H7 (cell line): ENCODE data around the gene OAS3. TPM values are rescaled to one million over a fixed set of nuclear protein-coding genes. Genes with fewer than 3 reads are reported as not detected.
"Not testable (repeated sequence)": the region's sequence is repeated elsewhere in the genome, so short reads cannot be mapped to it uniquely, and the experiment has no call there.

ENCODE experiments used
- DNase-seq: peaks from one replicate; pipeline ENCODE4 v3.0.0; 2012
- H3K27me3 ChIP-seq: 2 replicates; pipeline ENCODE4 v1.6.0; 2011; ENCODE audit warnings: mild to moderate bottlenecking, low read length; ENCODE audit not compliant: control insufficient read depth, insufficient read depth
- H3K36me3 ChIP-seq: replicated peaks from 2 replicates; pipeline ENCODE4 v1.5.1; 2011; ENCODE audit warnings: low read length; ENCODE audit not compliant: control insufficient read depth, insufficient read depth
- H3K4me3 ChIP-seq: 2 replicates; pipeline ENCODE4 v1.5.1; 2011; ENCODE audit warnings: low read depth, mild to moderate bottlenecking, control low read depth, low read length, moderate library complexity; ENCODE audit not compliant: insufficient read depth
- total RNA-seq: library from RNA; depleted of rRNA; stranded (reverse); fragments of >200 nt; shearing (Covaris generic); gene quantifications from 2 replicates; pipeline ENCODE4 v1.2.3, GENCODE V29; 2014

Gene OAS3
- total RNA-seq, 1 experiment from 2014 or later = 0.21 TPM

DNA sequence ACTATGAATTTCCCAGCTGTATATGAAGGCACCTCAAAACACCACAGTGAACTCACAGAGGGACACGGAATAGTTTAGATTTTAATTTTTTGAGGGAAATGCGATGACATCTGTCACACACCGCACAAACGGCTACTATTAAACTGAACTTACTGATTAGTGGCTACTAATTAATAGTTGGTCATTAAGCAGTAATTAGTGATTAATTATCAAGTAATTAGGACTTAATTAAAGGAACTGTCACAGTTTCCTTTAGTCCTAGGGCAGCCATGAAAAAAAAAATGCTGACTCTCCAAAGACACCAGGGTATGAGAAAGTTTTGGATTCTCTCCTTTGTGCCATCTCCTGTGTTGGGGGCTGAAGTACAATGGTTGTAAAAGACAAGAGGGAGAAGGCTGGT is 28.6 kb upstream of the OAS3 start:
- Histone ChIP-seq H3K27me3 (no peaks in the 10 kb centered on the region), H3K36me3 (no peaks in the 10 kb centered on the region), H3K4me3 (no peak overlapping the region)
- DNase-seq = no peak

- Histone ChIP-seq H3K27me3 (no peaks in the 10 kb centered on the region), H3K4me3 (no peak overlapping the region), H3K36me3 (no peaks in the 10 kb centered on the region)
- no peak for DNase-seq
Measured at GRCh38 chr12:112913038-112913688, 25.1 kb upstream of the OAS3 start.

DNA sequence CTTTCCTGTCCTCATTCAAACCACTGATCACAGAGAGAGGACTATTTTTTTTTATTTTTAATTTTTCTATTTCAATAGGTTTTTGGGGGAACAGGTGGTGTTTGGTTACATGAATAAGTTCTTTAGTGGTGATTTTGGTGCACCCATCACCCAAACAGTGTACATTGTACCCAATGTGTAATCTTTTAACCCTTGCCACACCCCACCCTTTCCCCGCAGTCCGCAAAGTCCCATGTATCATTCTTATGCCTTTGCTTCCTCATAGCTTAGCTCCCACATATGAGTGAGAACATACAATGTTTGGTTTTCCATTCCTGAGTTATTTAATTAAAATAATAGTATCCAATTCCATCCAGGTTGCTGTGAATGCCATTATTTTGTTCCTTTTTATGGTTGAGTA is 24.4 kb upstream of the OAS3 start:
- DNase-seq, H3K27me3 ChIP-seq, H3K4me3 ChIP-seq, H3K36me3 ChIP-seq: not testable (repeated sequence)

DNA sequence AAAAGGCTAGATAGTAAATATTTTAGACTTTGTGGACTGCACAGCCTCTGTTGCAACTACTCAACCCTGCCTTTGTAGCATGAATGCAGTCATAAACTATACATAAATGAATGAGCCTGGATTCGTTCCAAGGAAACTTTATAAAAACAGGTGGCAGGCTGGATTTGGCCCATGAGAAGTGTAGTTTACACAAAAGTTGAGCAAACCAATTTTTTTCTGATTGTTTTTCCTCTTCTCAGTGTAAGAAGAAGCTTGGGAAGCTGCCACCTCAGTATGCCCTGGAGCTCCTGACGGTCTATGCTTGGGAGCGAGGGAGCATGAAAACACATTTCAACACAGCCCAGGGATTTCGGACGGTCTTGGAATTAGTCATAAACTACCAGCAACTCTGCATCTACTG is 22.0 kb upstream of the OAS3 start:
- H3K36me3 ChIP-seq = no peaks in the 10 kb centered on the region
- DNase-seq = no peak
- no peaks in the 10 kb centered on the region for H3K27me3 ChIP-seq
- no peak overlapping the region for H3K4me3 ChIP-seq

- Histone ChIP-seq H3K36me3 (no peaks in the 10 kb centered on the region), H3K4me3 (no peak overlapping the region), H3K27me3 (no peaks in the 10 kb centered on the region)
- DNase-seq = no peak
Measured at GRCh38 chr12:112919121-112919520, 19.2 kb upstream of the OAS3 start.

DNA sequence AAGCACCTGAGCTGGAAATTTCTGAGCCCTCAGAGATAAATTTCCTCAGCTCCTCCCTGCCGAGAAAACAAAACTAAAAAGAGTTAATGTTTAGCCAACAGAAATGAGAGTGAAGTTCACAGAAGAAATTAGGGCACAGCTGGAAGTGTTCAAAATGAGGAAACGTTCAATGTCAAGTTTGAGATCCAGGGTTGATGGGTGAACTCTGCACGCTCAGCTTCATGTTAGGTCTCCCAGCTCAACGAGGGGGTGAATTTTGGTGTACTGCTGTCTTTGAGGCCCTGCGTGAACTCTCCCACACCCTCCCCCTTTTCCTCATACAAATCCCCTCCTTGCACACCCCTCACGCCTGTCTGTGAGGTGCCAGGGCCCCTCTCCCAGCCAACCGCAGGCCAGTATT is 13.3 kb upstream of the OAS3 start:
- no peak for DNase-seq
- H3K27me3 ChIP-seq = no peaks in the 10 kb centered on the region
- no peak overlapping the region for H3K4me3 ChIP-seq
- no peaks in the 10 kb centered on the region for H3K36me3 ChIP-seq

GRCh38 chr12:112926416-112927033 is 11.7 kb upstream of the OAS3 start:
- DNase-seq, H3K27me3 ChIP-seq, H3K36me3 ChIP-seq, H3K4me3 ChIP-seq: not testable (repeated sequence)

GRCh38 chr12:112927475-112927874 is 10.8 kb upstream of the OAS3 start:
- Histone ChIP-seq H3K27me3 (no peaks in the 10 kb centered on the region), H3K4me3 (no peak overlapping the region), H3K36me3 (no peaks in the 10 kb centered on the region)
- no peak for DNase-seq

DNA sequence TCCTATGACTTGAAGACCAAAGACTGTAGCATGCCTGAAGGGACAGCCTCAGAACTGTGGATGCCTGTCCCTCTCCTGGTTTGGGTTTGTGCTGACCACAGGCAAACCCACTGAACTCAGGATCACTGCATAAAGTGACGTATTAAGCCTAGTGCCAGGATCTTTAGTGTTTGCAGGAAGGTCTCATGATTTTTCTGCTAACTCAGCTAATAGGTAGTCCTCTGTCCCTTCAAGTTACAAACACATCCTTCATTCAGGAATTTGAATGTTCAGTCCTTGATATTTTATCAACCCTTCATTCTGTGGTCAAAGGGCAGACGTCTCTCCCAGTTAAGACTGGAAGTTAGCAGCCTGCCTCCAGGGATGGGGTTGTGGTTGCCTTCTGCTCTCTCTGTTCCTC is 10.3 kb upstream of the OAS3 start:
- DNase-seq = no peak
- H3K27me3 ChIP-seq = no peaks in the 10 kb centered on the region

GRCh38 chr12:112928978-112929377 is 9.3 kb upstream of the OAS3 start:
- H3K4me3 ChIP-seq = no peak overlapping the region
- H3K36me3 ChIP-seq = no peaks in the 10 kb centered on the region
- no peaks in the 10 kb centered on the region for H3K27me3 ChIP-seq
- DNase-seq = peak; percentile 48

More for the DNA sequence above, 10.3 kb upstream of the OAS3 start:
- no peaks in the 10 kb centered on the region for H3K36me3 ChIP-seq
- H3K4me3 ChIP-seq = no peak overlapping the region

DNA sequence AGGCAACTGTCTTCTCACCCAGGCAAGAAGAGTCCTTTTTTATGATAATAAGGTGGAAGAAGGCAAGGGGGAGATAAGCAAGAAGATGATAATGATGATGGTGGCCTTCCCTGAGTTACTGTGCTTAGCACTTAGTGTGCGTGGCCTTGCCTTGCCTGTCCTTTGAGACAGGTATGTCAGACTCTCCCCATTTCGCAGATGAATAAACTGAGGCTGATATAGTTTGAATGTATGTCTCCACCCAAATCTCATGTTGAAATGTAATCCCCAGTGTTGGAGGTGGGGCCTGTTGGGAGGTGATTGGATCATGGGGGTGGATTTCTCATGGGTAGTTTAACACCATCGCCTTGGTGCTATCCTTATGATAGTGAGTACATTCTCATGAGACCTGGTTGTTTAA is 8.6 kb upstream of the OAS3 start:
- Histone ChIP-seq H3K36me3 (no peaks in the 10 kb centered on the region), H3K4me3 (no peak overlapping the region), H3K27me3 (no peaks in the 10 kb centered on the region)
- DNase-seq = no peak

DNA sequence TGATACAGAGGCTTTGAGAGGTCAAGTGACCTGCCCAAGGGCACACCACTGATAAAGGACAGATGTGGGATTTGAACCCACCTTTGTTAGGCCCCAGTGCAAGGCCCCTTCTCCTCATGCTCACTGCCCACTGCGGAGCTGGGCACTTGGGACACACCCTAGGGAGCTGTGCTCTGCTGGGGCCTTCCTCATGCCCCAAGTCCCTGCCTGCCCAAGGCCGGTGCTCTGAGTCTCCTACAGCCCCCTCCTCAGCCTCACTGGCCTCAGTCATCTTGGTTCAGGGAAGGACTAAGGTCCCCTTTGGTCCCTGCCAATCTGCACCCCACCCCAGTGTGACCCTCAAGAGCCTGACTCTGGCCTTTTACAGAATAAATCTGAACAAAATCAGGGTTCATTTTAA is 7.9 kb upstream of the OAS3 start:
- H3K4me3 ChIP-seq = no peak overlapping the region
- H3K36me3 ChIP-seq = no peaks in the 10 kb centered on the region
- H3K27me3 ChIP-seq = no peaks in the 10 kb centered on the region
- no peak for DNase-seq

- H3K4me3 ChIP-seq = no peak overlapping the region
Measured at GRCh38 chr12:112932485-112933128, 5.7 kb upstream of the OAS3 start.

DNA sequence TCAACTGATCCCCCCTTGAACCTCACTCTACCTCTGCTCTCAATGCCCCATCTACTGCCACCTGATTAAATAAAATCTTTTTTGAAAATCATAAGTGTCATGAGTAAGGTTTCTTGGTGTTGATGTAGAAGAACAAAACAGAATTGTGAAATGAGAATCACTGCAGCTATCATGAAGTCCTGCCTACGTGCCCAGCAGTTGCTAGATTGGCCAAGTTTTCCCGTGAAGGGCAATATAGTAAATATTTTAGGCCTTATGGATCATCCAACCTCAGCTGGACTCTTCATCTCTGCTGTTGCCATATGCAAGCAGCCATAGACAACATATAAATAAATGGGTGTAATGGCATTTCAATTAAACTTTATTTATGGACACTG is 5.2 kb upstream of the OAS3 start:
- peaks cover 3% of the 10 kb centered on the region; the same call in 1 of the 2 replicates for H3K27me3 ChIP-seq
- DNase-seq = no peak
- no peaks in the 10 kb centered on the region for H3K36me3 ChIP-seq
- no peak overlapping the region for H3K4me3 ChIP-seq

More at GRCh38 chr12:112932485-112933128, 5.7 kb upstream of the OAS3 start:
- Histone ChIP-seq H3K36me3 (no peaks in the 10 kb centered on the region), H3K27me3 (no peaks in the 10 kb centered on the region)
- DNase-seq = peak; percentile 68

GRCh38 chr12:112936264-112936663 is 2.0 kb upstream of the OAS3 start:
- peaks cover 15% of the 10 kb centered on the region for H3K27me3 ChIP-seq
- H3K4me3 ChIP-seq = no peak overlapping the region
- no peak for DNase-seq
- no peaks in the 10 kb centered on the region for H3K36me3 ChIP-seq
